Measurements from ENCODE around the gene SERTAD2.
A peak's percentile ranks its signal among the peaks of the same experiment; 100 is the strongest.

SERTAD2 gene

GRCh38 chr2:64653109-64654062, at the start of gene SERTAD2:
Gene SERTAD2 (minus strand): TSS chr2:64653913. CDS start chr2:64636871, 17,042 bp downstream.
- peak; percentile 74 for DNase-seq (ENCODE audit: low spot score)

- no peak for DNase-seq (ENCODE audit: low spot score)
Observed at GRCh38 chr2:64700133-64700809, 46.6 kb upstream of the SERTAD2 start.

GRCh38 chr2:64699712-64700111, 46.0 kb upstream of the SERTAD2 start:
- no peak for DNase-seq (ENCODE audit: low spot score)

GRCh38 chr2:64698668-64699444, 45.1 kb upstream of the SERTAD2 start:
- DNase-seq (ENCODE audit: low spot score), result no peak

GRCh38 chr2:64698177-64698643, 44.5 kb upstream of the SERTAD2 start:
- no peak for DNase-seq (ENCODE audit: low spot score)

- no peak for DNase-seq (ENCODE audit: low spot score)
Observed at GRCh38 chr2:64697297-64698176, 43.8 kb upstream of the SERTAD2 start.

- DNase-seq (ENCODE audit: low spot score), result no peak
Observed at GRCh38 chr2:64696636-64697035, 42.9 kb upstream of the SERTAD2 start.

GRCh38 chr2:64695721-64696261, 42.1 kb upstream of the SERTAD2 start:
- no peak for DNase-seq (ENCODE audit: low spot score)

- no peak for DNase-seq (ENCODE audit: low spot score)
Observed at GRCh38 chr2:64692401-64692800, 38.7 kb upstream of the SERTAD2 start.

GRCh38 chr2:64688909-64689308, 35.2 kb upstream of the SERTAD2 start:
- no peak for DNase-seq (ENCODE audit: low spot score)

GRCh38 chr2:64686283-64686956, 32.7 kb upstream of the SERTAD2 start:
- DNase-seq (ENCODE audit: low spot score), result no peak

- DNase-seq (ENCODE audit: low spot score), result no peak
Observed at GRCh38 chr2:64685430-64685829, 31.7 kb upstream of the SERTAD2 start.

GRCh38 chr2:64683771-64684510, 30.2 kb upstream of the SERTAD2 start:
- DNase-seq (ENCODE audit: low spot score), result no peak

GRCh38 chr2:64681479-64681967, 27.8 kb upstream of the SERTAD2 start:
- DNase-seq (ENCODE audit: low spot score), result peak; percentile 23

GRCh38 chr2:64679673-64680425, 26.1 kb upstream of the SERTAD2 start:
- DNase-seq (ENCODE audit: low spot score), result peak; percentile 11

GRCh38 chr2:64678771-64679590, 25.3 kb upstream of the SERTAD2 start:
- DNase-seq (ENCODE audit: low spot score), result no peak

- DNase-seq (ENCODE audit: low spot score), result no peak
Observed at GRCh38 chr2:64677530-64677929, 23.8 kb upstream of the SERTAD2 start.

GRCh38 chr2:64675860-64676259, 22.1 kb upstream of the SERTAD2 start:
- no peak for DNase-seq (ENCODE audit: low spot score)
